Epidermal melanocyte (primary cell): Measurements from ENCODE around the gene CALN1.
"Not testable (repeated sequence)": the region's sequence is repeated elsewhere in the genome, so short reads cannot be mapped to it uniquely, and the experiment has no call there.

ENCODE experiments used
- DNase-seq: peaks from one replicate; pipeline ENCODE4 v3.0.0; 2011; ENCODE audit warnings: low spot score; ENCODE audit not compliant: insufficient read length

Gene CALN1

GRCh38 chr7:71883415-71883814, 528.7 kb downstream of the CALN1 start:
- no peak for DNase-seq

GRCh38 chr7:71871446-71871845, 540.7 kb downstream of the CALN1 start:
- DNase-seq, result no peak

DNA sequence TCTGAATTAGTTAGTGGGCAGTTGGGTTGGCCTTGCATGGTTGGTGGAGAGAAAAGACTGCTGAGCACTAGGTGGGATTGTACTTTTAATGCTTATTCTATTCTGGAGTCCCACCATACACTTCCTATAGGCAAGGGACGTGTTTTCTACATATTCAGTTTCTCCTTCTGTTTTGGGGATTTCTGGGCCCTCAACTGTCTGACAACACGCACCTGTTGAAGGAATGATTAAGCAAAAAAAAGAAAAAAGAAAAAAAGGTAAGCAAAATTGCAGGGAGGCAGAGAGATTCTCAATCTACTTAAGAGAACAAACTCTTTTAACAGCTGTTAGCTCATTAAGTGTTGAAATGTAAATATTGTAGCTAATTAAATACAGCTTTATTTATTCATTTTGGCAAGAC, 541.3 kb downstream of the CALN1 start:
- no peak for DNase-seq

DNA sequence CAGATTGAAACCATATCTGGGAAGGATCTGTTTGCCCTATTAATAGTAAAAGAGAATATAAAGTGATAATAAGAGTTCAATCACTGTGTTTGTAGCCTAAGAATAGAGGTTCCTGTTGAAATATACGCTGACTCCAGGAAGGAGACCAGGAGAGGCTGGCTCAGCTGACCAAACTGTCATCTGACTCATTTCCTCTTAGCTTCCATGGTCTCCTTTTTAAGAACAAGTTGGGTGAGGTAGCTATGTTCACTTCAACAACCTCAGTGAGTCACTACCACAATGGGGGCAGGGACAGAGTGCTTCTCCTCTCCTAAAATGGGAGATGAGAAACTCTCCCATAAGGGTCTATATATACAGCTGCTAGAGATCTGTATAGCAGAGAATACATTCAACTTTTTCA, 543.3 kb downstream of the CALN1 start:
- DNase-seq, result no peak

- no peak for DNase-seq
Observed at GRCh38 chr7:71867626-71868025, 544.5 kb downstream of the CALN1 start.

DNA sequence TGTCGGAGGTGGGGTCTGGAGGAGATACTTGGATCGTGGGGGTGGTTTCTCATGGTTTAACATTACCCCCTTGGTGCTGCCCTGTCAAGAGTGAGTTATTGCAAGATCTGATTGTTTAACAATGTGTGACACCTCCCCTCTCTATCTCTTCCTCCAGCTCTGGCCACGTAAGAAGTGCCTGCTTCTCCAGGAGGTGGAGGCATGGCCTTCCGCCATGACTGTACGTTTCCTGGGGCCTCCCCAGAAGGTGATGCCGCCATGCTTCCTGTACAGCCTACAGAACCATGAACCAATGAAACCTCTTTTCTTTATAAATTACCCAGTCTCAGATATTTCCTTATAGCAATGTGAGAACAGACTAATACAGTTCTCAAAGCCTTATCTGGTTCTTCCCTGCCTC, 547.0 kb downstream of the CALN1 start:
- DNase-seq, result no peak

DNA sequence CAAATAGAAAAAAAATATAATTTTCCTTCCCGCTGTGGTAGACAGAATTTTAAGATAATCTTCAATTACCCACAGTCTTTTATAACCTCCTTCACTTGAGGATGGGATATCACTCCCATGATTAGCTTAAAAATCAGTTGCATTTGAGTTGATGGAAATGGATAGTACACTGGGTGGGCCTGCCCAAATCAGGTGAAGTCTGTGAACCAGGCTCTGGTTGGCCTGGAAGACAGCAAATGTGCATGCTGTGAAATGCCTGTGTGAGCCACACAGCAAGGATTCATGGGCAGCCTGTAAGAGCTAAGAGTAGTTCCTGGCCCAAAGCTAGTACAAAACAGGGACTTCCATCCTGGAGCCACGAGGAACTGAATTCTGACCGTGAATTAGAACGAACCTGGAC, 548.0 kb downstream of the CALN1 start:
- no peak for DNase-seq

DNA sequence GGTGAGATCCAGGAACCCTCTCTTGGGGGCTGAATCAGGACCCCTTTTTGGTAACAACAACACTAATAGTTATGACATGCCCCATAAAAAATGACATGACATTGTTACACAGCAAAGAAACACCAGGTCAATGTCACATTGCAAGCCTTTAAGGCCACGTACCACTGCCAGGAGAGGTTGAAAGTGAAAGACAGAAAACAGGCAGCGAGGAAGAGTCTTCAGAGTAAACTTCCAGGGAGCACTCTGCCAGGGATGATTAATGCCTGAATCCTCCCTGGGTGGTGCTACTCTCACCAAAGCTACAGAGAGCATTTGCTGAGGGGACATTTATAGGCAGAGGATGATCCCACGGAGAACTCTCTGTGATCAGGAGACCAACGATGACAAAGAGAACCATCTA, 551.6 kb downstream of the CALN1 start:
- no peak for DNase-seq

DNA sequence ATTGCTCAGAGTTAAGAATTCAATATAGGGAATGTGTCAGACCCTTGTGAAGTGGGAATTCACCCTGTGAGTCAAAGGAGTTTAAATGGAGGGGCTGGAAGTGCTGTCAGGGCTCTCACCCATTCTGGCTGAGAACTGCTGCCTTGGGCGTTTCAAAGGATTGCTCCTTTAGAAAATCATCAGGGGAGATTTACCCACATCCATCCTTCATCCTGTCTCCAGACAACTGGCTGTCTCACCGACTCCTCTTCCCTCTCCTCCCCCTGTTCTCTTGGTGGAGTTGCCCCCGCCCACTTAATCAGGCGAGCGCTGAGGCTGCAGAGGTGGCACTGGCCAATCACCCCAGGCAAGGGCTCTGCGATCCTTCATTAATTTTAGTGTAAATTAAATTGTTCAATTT, 554.8 kb downstream of the CALN1 start:
- no peak for DNase-seq

- DNase-seq, result no peak
Observed at GRCh38 chr7:71854546-71855397, 557.4 kb downstream of the CALN1 start.

- no peak for DNase-seq
Observed at GRCh38 chr7:71851776-71852498, 560.2 kb downstream of the CALN1 start.

GRCh38 chr7:71846160-71846559, 566.0 kb downstream of the CALN1 start:
- DNase-seq, result no peak

DNA sequence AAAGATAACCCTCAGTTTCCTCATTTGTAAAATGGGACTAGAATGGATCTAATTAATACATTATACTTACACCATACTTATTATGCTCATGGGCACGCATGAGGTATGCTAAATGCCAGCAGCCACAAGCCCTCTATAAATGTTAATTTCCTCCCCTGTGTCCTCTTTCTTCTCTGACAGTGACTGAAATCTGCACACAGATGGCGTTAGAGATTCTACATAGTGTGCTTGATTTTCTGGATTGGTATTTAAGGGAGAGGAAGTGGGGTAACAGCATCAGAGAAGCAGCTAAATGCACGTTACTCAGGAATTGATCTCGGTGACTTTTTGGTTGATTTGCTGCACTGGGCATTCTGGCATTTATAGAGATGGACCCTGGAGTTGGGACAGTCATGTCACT, 568.5 kb downstream of the CALN1 start:
- DNase-seq, result no peak

DNA sequence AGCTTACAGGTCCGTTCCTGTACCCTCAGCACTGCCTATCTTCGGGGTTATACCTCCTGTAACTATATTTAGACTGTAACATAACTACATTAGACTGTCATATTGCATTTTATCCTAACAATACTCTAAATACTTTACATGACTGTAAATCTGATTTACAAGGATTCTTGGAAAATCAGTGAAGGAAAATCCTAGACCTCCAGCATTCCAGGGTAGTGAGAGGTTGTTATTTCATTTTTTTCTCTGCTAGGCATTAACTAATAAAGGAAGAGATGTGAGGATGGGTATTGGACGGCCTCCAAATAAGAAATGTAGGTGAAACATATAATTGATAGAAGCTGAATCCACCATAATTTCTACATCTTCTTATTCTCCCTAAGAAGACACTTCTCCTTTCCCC, 569.4 kb downstream of the CALN1 start:
- no peak for DNase-seq

GRCh38 chr7:71842381-71842780, 569.8 kb downstream of the CALN1 start:
- no peak for DNase-seq

DNA sequence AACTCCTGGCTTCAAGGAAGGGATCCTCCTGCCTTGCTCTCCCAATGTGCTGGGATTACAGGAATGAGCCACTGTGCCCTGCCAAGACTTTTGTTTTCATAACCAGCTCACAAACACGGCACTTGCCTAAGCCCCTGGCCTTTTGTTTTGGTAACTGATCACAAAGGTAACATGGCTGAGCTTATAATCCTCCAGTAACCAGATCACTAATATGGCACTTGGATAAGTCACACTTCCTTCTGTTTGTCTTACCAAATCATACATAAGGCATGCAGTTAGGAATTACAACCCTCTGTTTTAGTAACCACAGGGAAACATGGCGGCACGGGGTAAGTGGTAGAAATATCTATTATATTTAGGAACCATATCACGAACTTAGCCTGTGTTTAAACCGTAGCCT, 577.1 kb downstream of the CALN1 start:
- no peak for DNase-seq

DNA sequence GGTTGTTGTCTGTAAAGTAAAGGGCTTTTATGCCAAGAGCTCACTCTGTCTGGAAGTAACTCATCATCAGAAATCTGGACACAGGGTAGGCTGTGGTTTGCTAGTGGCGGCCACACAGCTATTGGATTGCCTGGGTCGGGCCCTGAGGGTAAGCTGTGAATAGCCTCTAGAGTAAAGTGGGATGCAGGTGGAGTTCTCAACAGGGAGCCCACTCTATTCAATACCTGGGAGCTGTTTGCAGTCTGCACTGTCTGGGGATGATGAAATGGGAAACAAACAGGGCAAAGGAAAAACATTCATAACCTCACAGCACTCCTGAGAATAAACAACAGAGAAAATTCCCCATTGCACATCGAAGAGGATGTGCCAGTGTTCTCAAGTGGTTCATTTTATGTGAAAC, 582.6 kb downstream of the CALN1 start:
- DNase-seq, result no peak

DNA sequence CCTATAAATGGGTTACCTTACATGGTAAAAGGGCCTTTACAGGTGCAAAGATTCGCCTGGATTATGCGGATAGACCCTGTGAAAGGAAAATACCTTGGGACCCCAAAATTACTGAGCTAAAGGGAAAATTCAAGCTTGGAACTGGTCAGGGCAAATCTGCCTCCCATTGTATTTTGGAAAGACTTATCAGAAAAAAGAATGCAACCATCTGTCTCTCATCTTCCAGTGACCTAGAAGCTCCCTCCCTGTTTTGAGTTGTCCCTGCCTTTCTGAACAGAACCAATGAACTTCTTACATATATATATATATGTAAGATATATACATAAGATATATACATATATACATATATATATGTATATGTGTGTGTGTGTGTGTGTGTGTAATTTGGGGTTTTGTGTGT, 583.8 kb downstream of the CALN1 start:
- no peak for DNase-seq

- DNase-seq, result no peak
Observed at GRCh38 chr7:71826141-71826540, 586.0 kb downstream of the CALN1 start.

DNA sequence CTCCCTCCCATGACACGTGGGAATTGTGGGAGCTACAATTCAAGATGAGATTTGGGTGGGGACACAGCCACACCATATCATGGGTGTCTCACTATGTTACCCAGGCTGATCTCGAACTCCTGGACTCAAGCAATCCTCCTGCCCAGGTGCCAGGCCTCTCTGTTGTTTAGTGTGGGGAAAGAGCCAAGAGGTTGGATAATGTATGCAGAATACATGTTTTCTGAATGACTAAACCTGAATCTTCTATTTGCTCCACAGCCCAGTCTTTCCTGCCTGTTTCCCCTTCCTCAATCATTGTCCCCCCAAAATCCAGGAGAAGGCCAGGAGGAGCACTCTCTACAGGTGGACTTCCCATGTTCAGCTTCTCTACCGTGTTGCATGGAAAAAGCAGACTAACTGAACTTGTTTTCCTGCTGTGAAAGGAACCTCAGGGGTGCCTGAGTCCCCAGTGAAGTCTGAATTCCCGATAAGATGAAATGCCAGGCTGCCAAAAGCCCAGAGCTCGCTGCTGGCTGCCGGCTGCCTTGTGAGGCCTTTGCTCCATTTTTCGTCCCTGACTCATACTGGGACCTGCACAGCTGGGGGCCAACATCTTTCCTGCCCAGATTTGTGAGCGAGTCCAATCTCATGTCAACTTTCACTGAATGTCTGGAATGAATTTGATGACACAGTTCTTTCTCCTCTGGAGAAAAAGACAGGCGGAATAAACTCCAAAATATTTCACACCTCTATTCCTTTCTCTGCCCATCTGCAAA, 588.0 kb downstream of the CALN1 start:
- DNase-seq, result no peak

DNA sequence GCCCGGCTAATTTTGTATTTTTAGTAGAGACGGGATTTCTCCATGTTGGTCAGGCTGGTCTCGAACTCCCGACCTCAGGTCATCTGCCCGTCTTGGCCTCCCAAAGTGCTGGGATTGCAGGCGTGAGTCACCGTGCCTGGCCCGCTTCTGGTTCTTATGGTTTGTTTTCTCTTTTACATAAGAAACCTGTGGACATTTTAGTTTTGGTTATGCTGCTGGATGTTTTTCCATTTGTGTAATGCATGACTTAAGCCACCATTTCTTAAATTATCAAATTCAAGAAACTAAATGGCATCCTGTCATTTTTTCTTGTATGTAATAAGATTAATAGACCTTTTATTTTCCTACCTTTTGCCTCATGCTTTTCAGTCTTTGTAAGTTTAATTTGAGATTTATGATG, 589.7 kb downstream of the CALN1 start:
- not testable (repeated sequence) for DNase-seq

GRCh38 chr7:71817916-71818315, 594.2 kb downstream of the CALN1 start:
- DNase-seq, result no peak
